SK-N-SH treated with all-trans-retinoic acid at 6 μM for 48 hours (cell line): Measurements from ENCODE around the gene ARIH2.

Source experiments
- ATAC-seq: fragments of 200-7000 bp; cut with Tn5 transposase; 3 replicates; pipeline ENCODE4 v1.9.1; 2020; ENCODE audit warnings: mild to moderate bottlenecking, moderate library complexity
- ARNTL ChIP-seq: fragments of 450-650 bp; formaldehyde crosslinking; IDR thresholded peaks from 2 replicates; pipeline ENCODE4 v1.5.0; 2020; ENCODE audit warnings: low read depth, mild to moderate bottlenecking, moderate library complexity, borderline replicate concordance
- BACH2 ChIP-seq: fragments of 250-450 bp; sonication (Bioruptor Pico); IDR thresholded peaks from 2 replicates; pipeline ENCODE4 v1.9.0; 2021; ENCODE audit warnings: mild to moderate bottlenecking, borderline replicate concordance
- CREB5 ChIP-seq: fragments of 250-450 bp; sonication (Bioruptor Pico); IDR thresholded peaks from 2 replicates; pipeline ENCODE4 v1.5.1; 2020; ENCODE audit warnings: low read depth, mild to moderate bottlenecking, moderate library complexity
- CSDC2 ChIP-seq: fragments of 250-450 bp; sonication (Bioruptor Pico); IDR thresholded peaks from 2 replicates; pipeline ENCODE4 v1.5.0; 2020; ENCODE audit warnings: mild to moderate bottlenecking, moderate library complexity
- CSRNP3 ChIP-seq: fragments of 250-450 bp; sonication (Bioruptor Pico); IDR thresholded peaks from 2 replicates; pipeline ENCODE4 v1.5.1; 2021; ENCODE audit warnings: mild to moderate bottlenecking, moderate library complexity
- GLIS3 ChIP-seq: fragments of 250-450 bp; sonication (Bioruptor Pico); IDR thresholded peaks from 2 replicates; pipeline ENCODE4 v1.5.0; 2020; ENCODE audit warnings: mild to moderate bottlenecking, moderate library complexity
- ISL1 ChIP-seq: fragments of 250-450 bp; sonication (Bioruptor Pico); IDR thresholded peaks from 2 replicates; pipeline ENCODE4 v2.1.2; 2022; ENCODE audit warnings: mild to moderate bottlenecking, moderate library complexity
- OSR1 ChIP-seq: fragments of 250-450 bp; sonication (Bioruptor Pico); IDR thresholded peaks from 2 replicates; pipeline ENCODE4 v1.8.0; 2022; ENCODE audit warnings: moderate library complexity, mild to moderate bottlenecking, inconsistent platforms
- PPARA ChIP-seq: fragments of 250-450 bp; sonication (Bioruptor Pico); IDR thresholded peaks from 2 replicates; pipeline ENCODE4 v1.5.0; 2020; ENCODE audit warnings: mild to moderate bottlenecking, borderline replicate concordance
- RARB ChIP-seq: fragments of 250-450 bp; sonication (Bioruptor Pico); IDR thresholded peaks from 2 replicates; pipeline ENCODE4 v1.8.0; 2021; ENCODE audit warnings: mild to moderate bottlenecking, moderate library complexity
- TOX ChIP-seq: fragments of 250-450 bp; sonication (Bioruptor Pico); IDR thresholded peaks from 2 replicates; pipeline ENCODE4 v1.8.0; 2021; ENCODE audit warnings: mild to moderate bottlenecking, moderate library complexity, borderline replicate concordance
- TSHZ2 ChIP-seq: fragments of 250-450 bp; sonication (Bioruptor Pico); IDR thresholded peaks from 2 replicates; pipeline ENCODE4 v1.5.0; 2020; ENCODE audit warnings: mild to moderate bottlenecking, moderate library complexity
- ZC3H10 ChIP-seq: fragments of 250-450 bp; sonication (Bioruptor Pico); IDR thresholded peaks from 2 replicates; pipeline ENCODE4 v1.5.1; 2021; ENCODE audit warnings: mild to moderate bottlenecking, moderate library complexity
- ZFP3 ChIP-seq: fragments of 250-450 bp; sonication (Bioruptor Pico); IDR thresholded peaks from 2 replicates; pipeline ENCODE4 v1.5.0; 2020; ENCODE audit warnings: mild to moderate bottlenecking, moderate library complexity
- ZFP30 ChIP-seq: fragments of 450-650 bp; formaldehyde crosslinking; IDR thresholded peaks from 2 replicates; pipeline ENCODE4 v1.5.0; 2022; ENCODE audit warnings: mild to moderate bottlenecking, moderate library complexity
- ZNF565 ChIP-seq: fragments of 450-650 bp; formaldehyde crosslinking; conservative IDR thresholded peaks from 2 replicates; pipeline ENCODE4 v1.5.0; 2020; ENCODE audit warnings: low read depth, mild to moderate bottlenecking, moderate library complexity
- ZNF70 ChIP-seq: fragments of 450-650 bp; formaldehyde crosslinking; IDR thresholded peaks from 2 replicates; pipeline ENCODE4 v1.5.0; 2020; ENCODE audit warnings: mild to moderate bottlenecking, moderate library complexity
- ZNF8 ChIP-seq: fragments of 450-650 bp; formaldehyde crosslinking; IDR thresholded peaks from 2 replicates; pipeline ENCODE4 v1.5.0; 2020; ENCODE audit warnings: mild to moderate bottlenecking, moderate library complexity
- TF ChIP-seq, protein P1 (sequence below): fragments of 250-450 bp; sonication (Bioruptor Pico); IDR thresholded peaks from 2 replicates; pipeline ENCODE4 v1.8.0; 2020; ENCODE audit warnings: mild to moderate bottlenecking, moderate library complexity, borderline replicate concordance
- TF ChIP-seq, protein P2 (sequence below): fragments of 250-450 bp; sonication (Bioruptor Pico); IDR thresholded peaks from 2 replicates; pipeline ENCODE4 v1.8.0; 2021; ENCODE audit warnings: low read depth, mild to moderate bottlenecking, moderate library complexity, borderline replicate concordance

ARIH2 gene

GRCh38 chr3:49013738-49014660 lies 95.4 kb downstream of the ARIH2 start:
- ATAC-seq = peak; percentile 46

GRCh38 chr3:49015072-49015471 lies 96.4 kb downstream of the ARIH2 start:
- ATAC-seq = no peak
- TF ChIP-seq RARB (CRISPR knock-in tag) = no peak
- TF ChIP-seq ISL1 (CRISPR knock-in tag) = no peak
- TF ChIP-seq BACH2 (CRISPR knock-in tag) = no peak
- TF ChIP-seq ZNF565 (CRISPR knock-in tag) = no peak
- TF ChIP-seq, protein P1, sequence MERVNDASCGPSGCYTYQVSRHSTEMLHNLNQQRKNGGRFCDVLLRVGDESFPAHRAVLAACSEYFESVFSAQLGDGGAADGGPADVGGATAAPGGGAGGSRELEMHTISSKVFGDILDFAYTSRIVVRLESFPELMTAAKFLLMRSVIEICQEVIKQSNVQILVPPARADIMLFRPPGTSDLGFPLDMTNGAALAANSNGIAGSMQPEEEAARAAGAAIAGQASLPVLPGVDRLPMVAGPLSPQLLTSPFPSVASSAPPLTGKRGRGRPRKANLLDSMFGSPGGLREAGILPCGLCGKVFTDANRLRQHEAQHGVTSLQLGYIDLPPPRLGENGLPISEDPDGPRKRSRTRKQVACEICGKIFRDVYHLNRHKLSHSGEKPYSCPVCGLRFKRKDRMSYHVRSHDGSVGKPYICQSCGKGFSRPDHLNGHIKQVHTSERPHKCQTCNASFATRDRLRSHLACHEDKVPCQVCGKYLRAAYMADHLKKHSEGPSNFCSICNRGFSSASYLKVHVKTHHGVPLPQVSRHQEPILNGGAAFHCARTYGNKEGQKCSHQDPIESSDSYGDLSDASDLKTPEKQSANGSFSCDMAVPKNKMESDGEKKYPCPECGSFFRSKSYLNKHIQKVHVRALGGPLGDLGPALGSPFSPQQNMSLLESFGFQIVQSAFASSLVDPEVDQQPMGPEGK (CRISPR knock-in tag) = no peak
- no peak for TF ChIP-seq ZNF8 (CRISPR knock-in tag)
- no peak for TF ChIP-seq TOX
- no peak for TF ChIP-seq TSHZ2 (CRISPR knock-in tag)
- TF ChIP-seq GLIS3 (CRISPR knock-in tag) = no peak
- no peak for TF ChIP-seq PPARA (CRISPR knock-in tag)
- TF ChIP-seq CREB5 (CRISPR knock-in tag) = no peak
- no peak for TF ChIP-seq CSRNP3
- no peak for TF ChIP-seq ZNF70 (CRISPR knock-in tag)
- TF ChIP-seq ARNTL = no peak
- no peak for TF ChIP-seq ZFP3 (CRISPR knock-in tag)

More at GRCh38 chr3:49013738-49014660, 95.4 kb downstream of the ARIH2 start:
- TF ChIP-seq RARB (CRISPR knock-in tag) (no peak), TOX (no peak), OSR1 (CRISPR knock-in tag) (no peak), ZC3H10 (CRISPR knock-in tag) (no peak), ZFP30 (CRISPR knock-in tag) (no peak), ZNF8 (CRISPR knock-in tag) (no peak), ZNF565 (CRISPR knock-in tag) (no peak), ZNF70 (CRISPR knock-in tag) (no peak), ARNTL (no peak), BACH2 (CRISPR knock-in tag) (no peak), CSDC2 (CRISPR knock-in tag) (no peak), ZFP3 (CRISPR knock-in tag) (no peak), PPARA (CRISPR knock-in tag) (no peak)
- TF ChIP-seq, protein P1 (CRISPR knock-in tag) = no peak
- TF ChIP-seq, protein P2, sequence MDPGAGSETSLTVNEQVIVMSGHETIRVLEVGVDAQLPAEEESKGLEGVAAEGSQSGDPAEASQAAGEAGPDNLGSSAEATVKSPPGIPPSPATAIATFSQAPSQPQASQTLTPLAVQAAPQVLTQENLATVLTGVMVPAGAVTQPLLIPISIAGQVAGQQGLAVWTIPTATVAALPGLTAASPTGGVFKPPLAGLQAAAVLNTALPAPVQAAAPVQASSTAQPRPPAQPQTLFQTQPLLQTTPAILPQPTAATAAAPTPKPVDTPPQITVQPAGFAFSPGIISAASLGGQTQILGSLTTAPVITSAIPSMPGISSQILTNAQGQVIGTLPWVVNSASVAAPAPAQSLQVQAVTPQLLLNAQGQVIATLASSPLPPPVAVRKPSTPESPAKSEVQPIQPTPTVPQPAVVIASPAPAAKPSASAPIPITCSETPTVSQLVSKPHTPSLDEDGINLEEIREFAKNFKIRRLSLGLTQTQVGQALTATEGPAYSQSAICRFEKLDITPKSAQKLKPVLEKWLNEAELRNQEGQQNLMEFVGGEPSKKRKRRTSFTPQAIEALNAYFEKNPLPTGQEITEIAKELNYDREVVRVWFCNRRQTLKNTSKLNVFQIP = no peak
